Adrenal gland (tissue), 19 donors: ENCODE measurements around the gene MMP15. TPM values are rescaled to one million over a fixed set of nuclear protein-coding genes. Genes with fewer than 3 reads are reported as not detected.
A peak's percentile ranks its signal among the peaks of the same experiment; 100 is the strongest.
"Not testable (repeated sequence)": the region's sequence is repeated elsewhere in the genome, so short reads cannot be mapped to it uniquely, and the experiment has no call there.

Experiments used
- DNase-seq, 7 donors: peaks; one replicate each; pipeline ENCODE4 v3.0.0-alpha.2; 2019 to 2020
- H3K27ac ChIP-seq, 5 donors: fragments of 200-600 bp; sonication (generic) in 4 of 5; 1 replicate in 3 of 5; 2 replicates in 2 of 5; pipeline versions ENCODE4 v1.5.1 to v1.8.0; 2016 to 2020; ENCODE audit warnings: mild to moderate bottlenecking in 1 of 5
- H3K27me3 ChIP-seq: fragments of 200-600 bp; 2 replicates; pipeline ENCODE4 v1.8.0; 2021
- H3K36me3 ChIP-seq, 2 donors: fragments of 200-600 bp; replicated peaks in 1 of 2; 1 replicate in 1 of 2; 2 replicates in 1 of 2; pipeline versions ENCODE4 v1.5.1 to v1.8.0; 2018 to 2022
- H3K4me1 ChIP-seq, 2 donors: fragments of 200-600 bp; replicated peaks in 1 of 2; 1 replicate in 1 of 2; 2 replicates in 1 of 2; pipeline versions ENCODE4 v1.5.1 to v1.8.0; 2018 to 2021
- H3K4me3 ChIP-seq, 4 donors: fragments of 200-600 bp; sonication (generic) in 3 of 4; one replicate each; pipeline ENCODE4 v1.5.1; 2016 to 2018
- H3K9me3 ChIP-seq, 3 donors: fragments of 200-600 bp; sonication (generic) in 1 of 3; replicated peaks in 1 of 3; 1 replicate in 2 of 3; 2 replicates in 1 of 3; pipeline versions ENCODE4 v1.5.1 to v1.8.0; 2016 to 2021
- POLR2A ChIP-seq, 2 donors: fragments of 450-650 bp; IDR thresholded peaks; one replicate each; pipeline ENCODE4 v1.6.1; 2017; ENCODE audit warnings: antibody characterized with exemption in 2 of 2, mild to moderate bottlenecking in 2 of 2, moderate library complexity in 1 of 2
- WGBS, 4 donors: extraction: QIAGEN DNeasy Blood & Tissue Kit in 2 of 4; methylation state at CpG; one replicate each; pipeline versions ENCODE4 v1.1.5 to v1.1.7; 2013 to 2017; 5-methylcytosine and 5-hydroxymethylcytosine counted together
- intact Hi-C, 2 donors: fragments of 100-400 bp; cut with DNase I; formaldehyde crosslinking; loops; one replicate each; pipeline versions ENCODE4 v1.14.1 to v1.15.0; 2022 to 2023
- long read RNA-seq, 10 donors: library from polyadenylated mRNA in 3 of 10; unstranded in 2 of 10; stranded (forward) in 1 of 10; transcript quantifications; one replicate each; pipeline ENCODE4 v2.0.0 and lab custom pipeline, GENCODE V29; 2021 to 2026
- polyA plus RNA-seq, 3 donors: library from polyadenylated mRNA; stranded (reverse); fragments of 200-250 nt in 2 of 3; fragments of 350-450 nt in 1 of 3; fragmentation: Illumina TruSeq in 1 of 3; extraction: RNeasy Lipid Tissue Mini Kit (QIAGEN cat#74804) in 1 of 3; gene quantifications; one replicate each; pipeline ENCODE4 v1.2.3, GENCODE V29; 2013 to 2014
- total RNA-seq, 9 donors: library from RNA; depleted of rRNA in 4 of 9; stranded (reverse); fragments of >200 nt in 4 of 9; fragments of 120-200 nt in 1 of 9; fragmentation: NEBNext Ultra II Directional in 1 of 9; extraction: Animal tissue kit (Norgen Biotek cat#: 25700) in 1 of 9; gene quantifications; one replicate each; pipeline versions ENCODE4 v1.1.0 to v1.2.4, GENCODE V29; 2013 to 2023
- TF ChIP-seq, protein P1 (sequence below), 6 experiments: fragments of 450-650 bp in 4 of 6; fragments of 200-600 bp in 2 of 6; sonication (generic) in 1 of 6; IDR thresholded peaks; 1 replicate in 5 of 6; 2 replicates in 1 of 6; pipeline versions ENCODE4 v1.5.1 to v1.8.0; 2016 to 2021; ENCODE audit warnings: antibody characterized with exemption in 6 of 6, mild to moderate bottlenecking in 2 of 6, moderate library complexity in 1 of 6
- donor health status: healthy with polysubstance abuse.
- donor health status: Bipolar disorder and iron deficiency.
- donor health status: DM: yes; HTN: yes; CAD: no.
- donor health status: DM: no; HTN: no; CAD: no.
- donor health status: DM: no; HTN: no; CAD: no.
- donor health status: DM: yes; HTN: yes; CAD: no.

Gene MMP15
- total RNA-seq: 10 to 100 TPM in 3 of 9 donors, 1 to 10 TPM in 6; 5.3 to 11.4 (median 7.3) TPM
- polyA plus RNA-seq: 1 to 10 TPM; 2.5 to 8.6 (median 7.0) TPM
- long read RNA-seq, donor 1, full-length matches to known transcripts: 1 of 7 reads
- long read RNA-seq, donor 1, partial matches to known transcripts: 6 of 7 reads
- long read RNA-seq, donor 1, other reads (novel, unspliced or antisense): 0 of 7 reads
- long read RNA-seq, donor 2, full-length matches to known transcripts: 5 of 5 reads
- long read RNA-seq, donor 2, partial matches to known transcripts: 0 of 5 reads
- long read RNA-seq, donor 2, other reads (novel, unspliced or antisense): 0 of 5 reads
- long read RNA-seq, donor 3: 0 reads
- long read RNA-seq, donor 4: 0 reads
- long read RNA-seq, donor 5, full-length matches to known transcripts: 9 of 9 reads
- long read RNA-seq, donor 5, partial matches to known transcripts: 0 of 9 reads
- long read RNA-seq, donor 5, other reads (novel, unspliced or antisense): 0 of 9 reads
- long read RNA-seq, donor 6, partial matches to known transcripts: 0 of 2 reads
- long read RNA-seq, donor 6, other reads (novel, unspliced or antisense): 2 of 2 reads
- long read RNA-seq, donor 7, full-length matches to known transcripts: 2 of 2 reads
- long read RNA-seq, donor 7, partial matches to known transcripts: 0 of 2 reads
- long read RNA-seq, donor 7, other reads (novel, unspliced or antisense): 0 of 2 reads
- long read RNA-seq, donor 8, full-length matches to known transcripts: 4 of 4 reads
- long read RNA-seq, donor 8, partial matches to known transcripts: 0 of 4 reads
- long read RNA-seq, donor 8, other reads (novel, unspliced or antisense): 0 of 4 reads
- long read RNA-seq, donor 9, full-length matches to known transcripts: 2 of 2 reads
- long read RNA-seq, donor 9, partial matches to known transcripts: 0 of 2 reads
- long read RNA-seq, donor 9, other reads (novel, unspliced or antisense): 0 of 2 reads
- long read RNA-seq, donor 10, full-length matches to known transcripts: 5 of 5 reads
- long read RNA-seq, donor 10, partial matches to known transcripts: 0 of 5 reads
- long read RNA-seq, donor 10, other reads (novel, unspliced or antisense): 0 of 5 reads

- peak; percentile 56 to 79 (median 69) for DNase-seq
- TF ChIP-seq, protein P1, sequence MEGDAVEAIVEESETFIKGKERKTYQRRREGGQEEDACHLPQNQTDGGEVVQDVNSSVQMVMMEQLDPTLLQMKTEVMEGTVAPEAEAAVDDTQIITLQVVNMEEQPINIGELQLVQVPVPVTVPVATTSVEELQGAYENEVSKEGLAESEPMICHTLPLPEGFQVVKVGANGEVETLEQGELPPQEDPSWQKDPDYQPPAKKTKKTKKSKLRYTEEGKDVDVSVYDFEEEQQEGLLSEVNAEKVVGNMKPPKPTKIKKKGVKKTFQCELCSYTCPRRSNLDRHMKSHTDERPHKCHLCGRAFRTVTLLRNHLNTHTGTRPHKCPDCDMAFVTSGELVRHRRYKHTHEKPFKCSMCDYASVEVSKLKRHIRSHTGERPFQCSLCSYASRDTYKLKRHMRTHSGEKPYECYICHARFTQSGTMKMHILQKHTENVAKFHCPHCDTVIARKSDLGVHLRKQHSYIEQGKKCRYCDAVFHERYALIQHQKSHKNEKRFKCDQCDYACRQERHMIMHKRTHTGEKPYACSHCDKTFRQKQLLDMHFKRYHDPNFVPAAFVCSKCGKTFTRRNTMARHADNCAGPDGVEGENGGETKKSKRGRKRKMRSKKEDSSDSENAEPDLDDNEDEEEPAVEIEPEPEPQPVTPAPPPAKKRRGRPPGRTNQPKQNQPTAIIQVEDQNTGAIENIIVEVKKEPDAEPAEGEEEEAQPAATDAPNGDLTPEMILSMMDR (IDR thresholded peaks at IDR 0.05): no peak
- TF ChIP-seq POLR2A (IDR thresholded peaks at IDR 0.05): peak in 1 of 2 donors; percentile 37
- Histone ChIP-seq H3K27ac (peak within 1 kb of the TSS in 4 of 5 donors; percentile 31 to 80 (median 60)), H3K4me3 (peak within 1 kb of the TSS in 2 of 4 donors; percentile 21 to 72), H3K9me3 (no peaks in the 10 kb centered on the region), H3K36me3 (no peaks in the 10 kb centered on the region), H3K27me3 (no peaks in the 10 kb centered on the region), H3K4me1 (peaks cover 27 to 53% of the 10 kb centered on the region in 2 donors)
- intact Hi-C loops: loop anchor here (5.0 to 10.0 kb wide), 3 partner anchors 97 to 279 kb away; partner anchors contain the start of gene CSNK2A2 (in 1 of the 2)
- WGBS, 4 donors: 0 to 1% (median 1%) methylated on average over 13 to 90 of the region's 90 CpGs
Observed at GRCh38 chr16:58025351-58026138, at the start of gene MMP15. TSS of gene MMP15 (plus strand) at chr16:58025754. CDS start at chr16:58026351, 597 bp downstream.

GRCh38 chr16:57976331-57976796 is 49.2 kb upstream of the MMP15 start:
- H3K9me3 ChIP-seq: no peaks in the 10 kb centered on the region
- no peak for TF ChIP-seq POLR2A (IDR thresholded peaks at IDR 0.05)
- TF ChIP-seq, protein P1 (IDR thresholded peaks at IDR 0.05): no peak
- no peaks in the 10 kb centered on the region for H3K27me3 ChIP-seq
- no peaks in the 10 kb centered on the region for H3K4me1 ChIP-seq
- DNase-seq: no peak
- no peaks in the 10 kb centered on the region for H3K36me3 ChIP-seq
- 71 to 82% (median 76%) methylated on average over 2 of the region's 2 CpGs for WGBS, 4 donors
- no peak overlapping the region for H3K27ac ChIP-seq
- intact Hi-C loops: no loop called here
- no peak overlapping the region for H3K4me3 ChIP-seq

GRCh38 chr16:57977418-57978069 is 48.0 kb upstream of the MMP15 start:
- Histone ChIP-seq H3K4me3 (no peak overlapping the region), H3K27ac (no peak overlapping the region), H3K4me1 (no peaks in the 10 kb centered on the region), H3K9me3 (no peaks in the 10 kb centered on the region), H3K36me3 (no peaks in the 10 kb centered on the region), H3K27me3 (no peaks in the 10 kb centered on the region)
- intact Hi-C loops: no loop called here
- TF ChIP-seq POLR2A (IDR thresholded peaks at IDR 0.05): no peak
- TF ChIP-seq, protein P1 (IDR thresholded peaks at IDR 0.05): no peak
- DNase-seq: no peak
- WGBS, 4 donors: 81 to 89% (median 84%) methylated on average over 3 to 12 of the region's 12 CpGs

GRCh38 chr16:57978070-57978465 is 47.5 kb upstream of the MMP15 start:
- 82 to 100% (median 98%) methylated on average over 2 of the region's 2 CpGs for WGBS, 4 donors
- H3K27me3 ChIP-seq, H3K9me3 ChIP-seq, H3K27ac ChIP-seq, DNase-seq, H3K36me3 ChIP-seq, H3K4me3 ChIP-seq, H3K4me1 ChIP-seq, intact Hi-C loops: not testable (repeated sequence)
